Astrocyte (in vitro differentiated cells and primary cell): ENCODE results near the gene MYG1. TPM values are rescaled to one million over a fixed set of nuclear protein-coding genes. Genes with fewer than 3 reads are reported as not detected.
A peak's percentile ranks its signal among the peaks of the same experiment; 100 is the strongest.

Experiments
- DNase-seq: peaks from one replicate; pipeline ENCODE4 v3.0.0-alpha.2; 2010; ENCODE audit warnings: low read depth
- FAIRE-seq: peaks from 2 replicates; lab custom pipeline; 2011; peaks lifted over from hg19 to GRCh38; lab: Jason Lieb, UNC
- H2AFZ ChIP-seq: 2 replicates; pipeline ENCODE4 v1.6.0; 2012; ENCODE audit warnings: low read depth, low read length, inconsistent platforms
- H3K27ac ChIP-seq: 2 replicates; pipeline ENCODE4 v1.5.1; 2011; ENCODE audit warnings: low read depth, low read length, inconsistent platforms
- H3K27me3 ChIP-seq: 2 replicates; pipeline ENCODE4 v1.6.0; 2011; ENCODE audit warnings: low read length, inconsistent platforms; ENCODE audit not compliant: insufficient read depth
- H3K36me3 ChIP-seq: 2 replicates; pipeline ENCODE4 v1.5.1; 2011; ENCODE audit warnings: low read length, inconsistent platforms; ENCODE audit not compliant: insufficient read depth
- H3K4me1 ChIP-seq: 2 replicates; pipeline ENCODE4 v1.5.1; 2011; ENCODE audit warnings: low read length, inconsistent platforms; ENCODE audit not compliant: insufficient read depth
- H3K4me2 ChIP-seq: 2 replicates; pipeline ENCODE4 v1.6.0; 2012; ENCODE audit warnings: low read length, inconsistent platforms
- H3K4me3 ChIP-seq: 2 replicates; pipeline ENCODE4 v1.5.1; 2011; ENCODE audit warnings: low read depth, mild to moderate bottlenecking, low read length, inconsistent platforms; ENCODE audit not compliant: insufficient read depth
- H3K79me2 ChIP-seq: 2 replicates; pipeline ENCODE4 v1.6.0; 2012; ENCODE audit warnings: mild to moderate bottlenecking, low read length, inconsistent platforms; ENCODE audit not compliant: insufficient read depth
- H3K9ac ChIP-seq: 2 replicates; pipeline ENCODE4 v1.6.0; 2012; ENCODE audit warnings: mild to moderate bottlenecking, low read length, inconsistent platforms
- H3K9me3 ChIP-seq: 2 replicates; pipeline ENCODE4 v1.5.1; 2012; ENCODE audit warnings: low read depth, mild to moderate bottlenecking, low read length, inconsistent platforms; ENCODE audit not compliant: insufficient read depth
- H4K20me1 ChIP-seq: 2 replicates; pipeline ENCODE4 v1.6.0; 2012; ENCODE audit warnings: low read length, inconsistent platforms; ENCODE audit not compliant: insufficient read depth
- H3K27ac Mint-ChIP-seq: one replicate; pipeline ENCODE4 v1.8.0; 2021; ENCODE audit warnings: mild to moderate bottlenecking, mixed read lengths; ENCODE audit not compliant: unreplicated experiment
- H3K27me3 Mint-ChIP-seq: one replicate; pipeline ENCODE4 v1.8.0; 2021; ENCODE audit warnings: low read depth, mixed read lengths; ENCODE audit not compliant: unreplicated experiment
- H3K36me3 Mint-ChIP-seq: one replicate; pipeline ENCODE4 v1.8.0; 2021; ENCODE audit warnings: low read depth, mixed read lengths; ENCODE audit not compliant: unreplicated experiment
- H3K4me1 Mint-ChIP-seq: one replicate; pipeline ENCODE4 v1.8.0; 2021; ENCODE audit warnings: low read depth, mixed read lengths; ENCODE audit not compliant: unreplicated experiment
- H3K4me3 Mint-ChIP-seq: one replicate; pipeline ENCODE4 v1.8.0; 2021; ENCODE audit warnings: mild to moderate bottlenecking, moderate library complexity, mixed read lengths; ENCODE audit not compliant: unreplicated experiment
- H3K9me3 Mint-ChIP-seq: one replicate; pipeline ENCODE4 v1.8.0; 2021; ENCODE audit warnings: mild to moderate bottlenecking, mixed read lengths; ENCODE audit not compliant: unreplicated experiment
- CTCF ChIP-seq: IDR thresholded peaks from 2 replicates; pipeline ENCODE4 v1.5.1; 2011; ENCODE audit warnings: low read depth, mild to moderate bottlenecking, inconsistent platforms, low read length, moderate library complexity; ENCODE audit not compliant: insufficient read depth
- EZH2 ChIP-seq: IDR thresholded peaks from 2 replicates; pipeline ENCODE4 v1.6.1; 2012; ENCODE audit warnings: mild to moderate bottlenecking, low read length, inconsistent platforms; ENCODE audit not compliant: insufficient read depth
- total RNA-seq: library from RNA; stranded (reverse); gene quantifications from 2 replicates; pipeline ENCODE4 v1.2.1, GENCODE V29; 2021

MYG1 gene
- total RNA-seq, 1 donor from 2014 or later = 40.9 TPM

GRCh38 chr12:53324113-53324778 is 24.8 kb downstream of the MYG1 start:
- Histone ChIP-seq H3K79me2 (peaks cover 10% of the 10 kb centered on the region), H3K9me3 (no peaks in the 10 kb centered on the region), H3K36me3 (no peaks in the 10 kb centered on the region), H2AFZ (peak overlapping the region; percentile 87), H3K4me1 (peaks cover 20% of the 10 kb centered on the region), H3K9ac (peak overlapping the region; percentile 77), H3K27me3 (peaks cover 3% of the 10 kb centered on the region), H3K4me2 (peak overlapping the region; percentile 85), H3K27ac (peak overlapping the region; percentile 69), H4K20me1 (no peaks in the 10 kb centered on the region), H3K4me3 (peak overlapping the region; percentile 62)
- H3K27ac Mint-ChIP-seq = peak overlapping the region; percentile 80
- FAIRE-seq (no peak), DNase-seq (no peak)
- H3K4me3 Mint-ChIP-seq = peak overlapping the region; percentile 73
- H3K36me3 Mint-ChIP-seq = no peaks in the 10 kb centered on the region
- peaks cover 28% of the 10 kb centered on the region for H3K27me3 Mint-ChIP-seq
- no peak for TF ChIP-seq EZH2
- no peak for TF ChIP-seq CTCF
- H3K9me3 Mint-ChIP-seq = no peaks in the 10 kb centered on the region
- peaks cover 16% of the 10 kb centered on the region for H3K4me1 Mint-ChIP-seq

GRCh38 chr12:53324779-53325510 is 25.4 kb downstream of the MYG1 start:
- H3K27ac Mint-ChIP-seq = peak overlapping the region; percentile 80
- H3K79me2 ChIP-seq = peaks cover 10% of the 10 kb centered on the region
- H3K9me3 Mint-ChIP-seq = no peaks in the 10 kb centered on the region
- peaks cover 20% of the 10 kb centered on the region for H3K4me1 ChIP-seq
- H3K27me3 ChIP-seq = peaks cover 3% of the 10 kb centered on the region
- H3K9me3 ChIP-seq = no peaks in the 10 kb centered on the region
- H3K4me3 ChIP-seq = peak overlapping the region; percentile 62
- H3K4me1 Mint-ChIP-seq = peaks cover 16% of the 10 kb centered on the region
- no peaks in the 10 kb centered on the region for H3K36me3 Mint-ChIP-seq
- H4K20me1 ChIP-seq = no peaks in the 10 kb centered on the region
- TF ChIP-seq CTCF (peak; percentile 31), EZH2 (no peak)
- H3K36me3 ChIP-seq = no peaks in the 10 kb centered on the region
- H3K27me3 Mint-ChIP-seq = peaks cover 31% of the 10 kb centered on the region
- H2AFZ ChIP-seq = peak overlapping the region; percentile 87
- H3K4me2 ChIP-seq = peak overlapping the region; percentile 85
- H3K9ac ChIP-seq = peak overlapping the region; percentile 77
- no peak for FAIRE-seq
- peak overlapping the region; percentile 69 for H3K27ac ChIP-seq
- H3K4me3 Mint-ChIP-seq = peak overlapping the region; percentile 73
- DNase-seq = peak; percentile 71
